HEK293 (cell line): ENCODE results near the gene MUC5B.

ENCODE experiments used
- GLIS2 ChIP-seq: fragments of 450-650 bp; formaldehyde crosslinking; IDR thresholded peaks from 2 replicates; pipeline ENCODE4 v1.5.1; 2016; ENCODE audit warnings: missing biosample characterization, missing genetic modification characterization
- HOXC10 ChIP-seq: sonication (generic); formaldehyde crosslinking; IDR thresholded peaks from 2 replicates; pipeline ENCODE4 v1.8.1; 2023; ENCODE audit warnings: mild to moderate bottlenecking, missing genetic modification reagents
- INSM2 ChIP-seq: fragments of 450-650 bp; formaldehyde crosslinking; IDR thresholded peaks from 2 replicates; pipeline ENCODE4 v1.5.1; 2016; ENCODE audit warnings: missing biosample characterization, missing genetic modification characterization
- PATZ1 ChIP-seq: fragments of 450-650 bp; formaldehyde crosslinking; IDR thresholded peaks from 2 replicates; pipeline ENCODE4 v1.5.1; 2016; ENCODE audit warnings: missing biosample characterization, missing genetic modification characterization
- REPIN1 ChIP-seq: fragments of 450-650 bp; formaldehyde crosslinking; IDR thresholded peaks from 2 replicates; pipeline ENCODE4 v1.5.1; 2017; ENCODE audit warnings: missing biosample characterization, missing genetic modification characterization, low read depth
- ZBTB8A ChIP-seq: fragments of 450-650 bp; formaldehyde crosslinking; IDR thresholded peaks from 2 replicates; pipeline ENCODE4 v1.5.1; 2016; ENCODE audit warnings: missing biosample characterization, missing genetic modification characterization
- ZFHX2 ChIP-seq: fragments of 450-650 bp; formaldehyde crosslinking; conservative IDR thresholded peaks from 2 replicates; pipeline ENCODE4 v1.5.1; 2016; ENCODE audit warnings: missing biosample characterization, missing genetic modification characterization
- ZIC2 ChIP-seq: fragments of 450-650 bp; formaldehyde crosslinking; IDR thresholded peaks from 2 replicates; pipeline ENCODE4 v1.5.1; 2016; ENCODE audit warnings: missing biosample characterization, missing genetic modification characterization
- ZNF19 ChIP-seq: fragments of 450-650 bp; formaldehyde crosslinking; IDR thresholded peaks from 2 replicates; pipeline ENCODE4; 2016; ENCODE audit warnings: missing biosample characterization, missing genetic modification characterization, low read depth
- ZNF223 ChIP-seq: fragments of 450-650 bp; formaldehyde crosslinking; IDR thresholded peaks from 2 replicates; pipeline ENCODE4 v1.5.1; 2016; ENCODE audit warnings: missing biosample characterization, missing genetic modification characterization
- ZNF274 ChIP-seq, 2 experiments: fragments of 200-500 bp in 1 of 2; fragments of 450-650 bp in 1 of 2; sonication (Bioruptor generic) in 1 of 2; formaldehyde crosslinking in 1 of 2; IDR thresholded peaks; 2 replicates each; pipeline versions ENCODE4 v1.5.1 to v1.6.1; 2014 to 2016; ENCODE audit warnings: borderline replicate concordance in 1 of 2, inconsistent platforms in 1 of 2, low read length in 1 of 2, missing biosample characterization in 1 of 2, missing genetic modification characterization in 1 of 2
- ZNF335 ChIP-seq: fragments of 450-650 bp; formaldehyde crosslinking; conservative IDR thresholded peaks from 2 replicates; pipeline ENCODE4 v1.5.1; 2016; ENCODE audit warnings: missing biosample characterization, missing genetic modification characterization
- ZNF426 ChIP-seq: fragments of 450-650 bp; formaldehyde crosslinking; IDR thresholded peaks from 2 replicates; pipeline ENCODE4 v1.5.1; 2017; ENCODE audit warnings: missing biosample characterization, missing genetic modification characterization, mild to moderate bottlenecking, inconsistent platforms, moderate library complexity
- ZNF48 ChIP-seq: fragments of 450-650 bp; formaldehyde crosslinking; IDR thresholded peaks from 2 replicates; pipeline ENCODE4 v1.5.1; 2016; ENCODE audit warnings: missing biosample characterization, missing genetic modification characterization
- ZNF549 ChIP-seq: fragments of 450-650 bp; IDR thresholded peaks from 2 replicates; pipeline ENCODE4 v1.5.1; 2018; ENCODE audit warnings: missing biosample characterization, missing genetic modification characterization, mild to moderate bottlenecking, inconsistent platforms, moderate library complexity
- ZNF571 ChIP-seq: fragments of 450-650 bp; formaldehyde crosslinking; IDR thresholded peaks from 2 replicates; pipeline ENCODE4 v1.5.0; 2017; ENCODE audit warnings: missing biosample characterization, missing genetic modification characterization
- ZNF600 ChIP-seq: fragments of 450-650 bp; formaldehyde crosslinking; IDR thresholded peaks from 2 replicates; pipeline ENCODE4 v1.5.1; 2016; ENCODE audit warnings: missing biosample characterization, missing genetic modification characterization
- ZNF621 ChIP-seq: fragments of 450-650 bp; formaldehyde crosslinking; IDR thresholded peaks from 2 replicates; pipeline ENCODE4 v1.5.1; 2017; ENCODE audit warnings: missing biosample characterization, missing genetic modification characterization
- ZNF623 ChIP-seq: fragments of 450-650 bp; formaldehyde crosslinking; IDR thresholded peaks from 2 replicates; pipeline ENCODE4 v1.5.1; 2016; ENCODE audit warnings: missing biosample characterization, missing genetic modification characterization
- ZNF629 ChIP-seq: fragments of 450-650 bp; formaldehyde crosslinking; IDR thresholded peaks from 2 replicates; pipeline ENCODE4 v1.5.1; 2017; ENCODE audit warnings: missing biosample characterization, missing genetic modification characterization
- ZNF645 ChIP-seq: fragments of 450-650 bp; formaldehyde crosslinking; IDR thresholded peaks from 2 replicates; pipeline ENCODE4; 2016; ENCODE audit warnings: missing biosample characterization, missing genetic modification characterization
- ZNF658 ChIP-seq: fragments of 450-650 bp; formaldehyde crosslinking; IDR thresholded peaks from 2 replicates; pipeline ENCODE4; 2016; ENCODE audit warnings: missing biosample characterization, missing genetic modification characterization
- ZNF768 ChIP-seq: fragments of 450-650 bp; formaldehyde crosslinking; IDR thresholded peaks from 2 replicates; pipeline ENCODE4 v1.5.1; 2018; ENCODE audit warnings: missing biosample characterization, mild to moderate bottlenecking, missing genetic modification characterization
- TF ChIP-seq, protein P1 (sequence below): fragments of 450-650 bp; formaldehyde crosslinking; IDR thresholded peaks from 2 replicates; pipeline ENCODE4 v1.5.1; 2016; ENCODE audit warnings: missing biosample characterization, missing genetic modification characterization
- TF ChIP-seq, protein P2 (sequence below): fragments of 450-650 bp; formaldehyde crosslinking; IDR thresholded peaks from 2 replicates; pipeline ENCODE4 v1.5.1; 2016; ENCODE audit warnings: missing biosample characterization, missing genetic modification characterization
- TF ChIP-seq, protein P3 (sequence below): fragments of 450-650 bp; formaldehyde crosslinking; IDR thresholded peaks from 2 replicates; pipeline ENCODE4 v1.5.1; 2016; ENCODE audit warnings: missing biosample characterization, missing genetic modification characterization

The MUC5B gene

DNA sequence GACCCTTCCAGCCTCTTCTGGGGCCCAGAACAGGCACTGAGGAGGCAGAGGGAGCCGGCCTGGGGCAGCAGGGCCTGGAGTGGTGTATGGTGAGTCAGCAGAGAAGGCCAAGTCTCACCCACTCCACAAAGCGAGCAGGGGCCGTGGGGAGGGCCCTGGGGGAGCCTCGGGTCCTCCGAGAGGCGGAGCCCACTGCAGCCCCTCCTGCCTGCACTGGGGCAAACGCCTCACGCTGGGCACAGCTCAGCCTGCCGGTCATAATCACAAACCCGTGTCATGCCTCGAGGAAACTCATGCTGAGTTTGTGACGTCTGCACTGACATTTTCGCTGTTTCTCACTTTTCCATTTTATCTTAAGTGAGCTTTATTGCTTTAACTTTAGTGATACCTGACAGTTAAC is 48.1 kb downstream of the MUC5B start (continued):
- TF ChIP-seq ZIC2 (tag by site-specific recombination) (peak; percentile 86), ZNF549 (tag by site-specific recombination) (no peak), ZNF274 (IDR thresholded peaks at IDR 0.05; ENCODE audit: low read length) (no peak), ZNF274 (tag by site-specific recombination; IDR thresholded peaks at IDR 0.05; ENCODE audit: borderline replicate concordance) (no peak), ZNF768 (tag by site-specific recombination) (no peak), ZNF645 (no peak), ZBTB8A (tag by site-specific recombination) (peak; percentile 94), ZNF223 (tag by site-specific recombination) (no peak), ZFHX2 (tag by site-specific recombination) (0 out of 2 replicates have a peak, but pooled peaks have one; percentile 13), ZNF623 (tag by site-specific recombination) (no peak), ZNF19 (no peak), ZNF600 (no peak), ZNF629 (tag by site-specific recombination) (peak; percentile 65), PATZ1 (tag by site-specific recombination) (peak; percentile 57), ZNF335 (no peak), ZNF426 (no peak), INSM2 (tag by site-specific recombination) (no peak), ZNF571 (no peak), ZNF621 (tag by site-specific recombination) (no peak), GLIS2 (tag by site-specific recombination) (no peak), ZNF658 (tag by site-specific recombination) (no peak), REPIN1 (tag by site-specific recombination) (no peak), ZNF48 (tag by site-specific recombination) (no peak), HOXC10 (CRISPR knock-in tag) (no peak)
- TF ChIP-seq, protein P1, sequence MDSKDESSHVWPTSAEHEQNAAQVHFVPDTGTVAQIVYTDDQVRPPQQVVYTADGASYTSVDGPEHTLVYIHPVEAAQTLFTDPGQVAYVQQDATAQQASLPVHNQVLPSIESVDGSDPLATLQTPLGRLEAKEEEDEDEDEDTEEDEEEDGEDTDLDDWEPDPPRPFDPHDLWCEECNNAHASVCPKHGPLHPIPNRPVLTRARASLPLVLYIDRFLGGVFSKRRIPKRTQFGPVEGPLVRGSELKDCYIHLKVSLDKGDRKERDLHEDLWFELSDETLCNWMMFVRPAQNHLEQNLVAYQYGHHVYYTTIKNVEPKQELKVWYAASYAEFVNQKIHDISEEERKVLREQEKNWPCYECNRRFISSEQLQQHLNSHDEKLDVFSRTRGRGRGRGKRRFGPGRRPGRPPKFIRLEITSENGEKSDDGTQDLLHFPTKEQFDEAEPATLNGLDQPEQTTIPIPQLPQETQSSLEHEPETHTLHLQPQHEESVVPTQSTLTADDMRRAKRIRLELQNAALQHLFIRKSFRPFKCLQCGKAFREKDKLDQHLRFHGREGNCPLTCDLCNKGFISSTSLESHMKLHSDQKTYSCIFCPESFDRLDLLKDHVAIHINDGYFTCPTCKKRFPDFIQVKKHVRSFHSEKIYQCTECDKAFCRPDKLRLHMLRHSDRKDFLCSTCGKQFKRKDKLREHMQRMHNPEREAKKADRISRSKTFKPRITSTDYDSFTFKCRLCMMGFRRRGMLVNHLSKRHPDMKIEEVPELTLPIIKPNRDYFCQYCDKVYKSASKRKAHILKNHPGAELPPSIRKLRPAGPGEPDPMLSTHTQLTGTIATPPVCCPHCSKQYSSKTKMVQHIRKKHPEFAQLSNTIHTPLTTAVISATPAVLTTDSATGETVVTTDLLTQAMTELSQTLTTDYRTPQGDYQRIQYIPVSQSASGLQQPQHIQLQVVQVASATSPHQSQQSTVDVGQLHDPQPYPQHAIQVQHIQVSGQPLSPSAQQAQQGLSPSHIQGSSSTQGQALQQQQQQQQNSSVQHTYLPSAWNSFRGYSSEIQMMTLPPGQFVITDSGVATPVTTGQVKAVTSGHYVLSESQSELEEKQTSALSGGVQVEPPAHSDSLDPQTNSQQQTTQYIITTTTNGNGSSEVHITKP (tag by site-specific recombination) = no peak
- TF ChIP-seq, protein P2, sequence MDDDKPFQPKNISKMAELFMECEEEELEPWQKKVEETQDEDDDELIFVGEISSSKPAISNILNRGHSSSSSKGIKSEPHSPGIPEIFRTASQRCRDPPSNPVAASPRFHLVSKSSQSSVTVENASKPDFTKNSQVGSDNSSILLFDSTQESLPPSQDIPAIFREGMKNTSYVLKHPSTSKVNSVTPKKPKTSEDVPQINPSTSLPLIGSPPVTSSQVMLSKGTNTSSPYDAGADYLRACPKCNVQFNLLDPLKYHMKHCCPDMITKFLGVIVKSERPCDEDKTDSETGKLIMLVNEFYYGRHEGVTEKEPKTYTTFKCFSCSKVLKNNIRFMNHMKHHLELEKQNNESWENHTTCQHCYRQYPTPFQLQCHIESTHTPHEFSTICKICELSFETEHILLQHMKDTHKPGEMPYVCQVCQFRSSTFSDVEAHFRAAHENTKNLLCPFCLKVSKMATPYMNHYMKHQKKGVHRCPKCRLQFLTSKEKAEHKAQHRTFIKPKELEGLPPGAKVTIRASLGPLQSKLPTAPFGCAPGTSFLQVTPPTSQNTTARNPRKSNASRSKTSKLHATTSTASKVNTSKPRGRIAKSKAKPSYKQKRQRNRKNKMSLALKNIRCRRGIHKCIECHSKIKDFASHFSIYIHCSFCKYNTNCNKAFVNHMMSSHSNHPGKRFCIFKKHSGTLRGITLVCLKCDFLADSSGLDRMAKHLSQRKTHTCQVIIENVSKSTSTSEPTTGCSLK = no peak
- TF ChIP-seq, protein P3, sequence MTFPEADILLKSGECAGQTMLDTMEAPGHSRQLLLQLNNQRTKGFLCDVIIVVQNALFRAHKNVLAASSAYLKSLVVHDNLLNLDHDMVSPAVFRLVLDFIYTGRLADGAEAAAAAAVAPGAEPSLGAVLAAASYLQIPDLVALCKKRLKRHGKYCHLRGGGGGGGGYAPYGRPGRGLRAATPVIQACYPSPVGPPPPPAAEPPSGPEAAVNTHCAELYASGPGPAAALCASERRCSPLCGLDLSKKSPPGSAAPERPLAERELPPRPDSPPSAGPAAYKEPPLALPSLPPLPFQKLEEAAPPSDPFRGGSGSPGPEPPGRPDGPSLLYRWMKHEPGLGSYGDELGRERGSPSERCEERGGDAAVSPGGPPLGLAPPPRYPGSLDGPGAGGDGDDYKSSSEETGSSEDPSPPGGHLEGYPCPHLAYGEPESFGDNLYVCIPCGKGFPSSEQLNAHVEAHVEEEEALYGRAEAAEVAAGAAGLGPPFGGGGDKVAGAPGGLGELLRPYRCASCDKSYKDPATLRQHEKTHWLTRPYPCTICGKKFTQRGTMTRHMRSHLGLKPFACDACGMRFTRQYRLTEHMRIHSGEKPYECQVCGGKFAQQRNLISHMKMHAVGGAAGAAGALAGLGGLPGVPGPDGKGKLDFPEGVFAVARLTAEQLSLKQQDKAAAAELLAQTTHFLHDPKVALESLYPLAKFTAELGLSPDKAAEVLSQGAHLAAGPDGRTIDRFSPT (tag by site-specific recombination) = no peak
